Left lung (tissue), 10 donors: ENCODE measurements around the gene RAI14. TPM values are rescaled to one million over a fixed set of nuclear protein-coding genes. Genes with fewer than 3 reads are reported as not detected.

Experiments
- ATAC-seq: fragments of 200-7000 bp; cut with Tn5 transposase; one replicate; pipeline ENCODE4 v1.9.1; 2020; ENCODE audit warnings: moderate library complexity
- DNase-seq, 4 donors: peaks; one replicate each; pipeline ENCODE4 v3.0.0-alpha.2; 2013 to 2020
- H3K27ac ChIP-seq, 2 donors: fragments of 200-600 bp; sonication (generic) in 1 of 2; one replicate each; pipeline versions ENCODE4 v1.5.0 to v1.8.0; 2020 to 2021
- H3K27me3 ChIP-seq, 2 donors: fragments of 200-600 bp; sonication (generic) in 1 of 2; one replicate each; pipeline versions ENCODE4 v1.5.0 to v1.8.0; 2020 to 2021
- H3K36me3 ChIP-seq, 2 donors: fragments of 200-600 bp; sonication (generic) in 1 of 2; one replicate each; pipeline versions ENCODE4 v1.5.0 to v1.8.0; 2020 to 2021
- H3K4me1 ChIP-seq, 2 donors: fragments of 200-600 bp; one replicate each; pipeline ENCODE4 v1.8.0; 2021
- H3K4me3 ChIP-seq, 2 donors: fragments of 200-600 bp; sonication (generic) in 1 of 2; one replicate each; pipeline versions ENCODE4 v1.5.0 to v1.8.0; 2020 to 2021; ENCODE audit warnings: mild to moderate bottlenecking in 1 of 2
- H3K9me3 ChIP-seq, 2 donors: fragments of 200-600 bp; sonication (generic) in 1 of 2; one replicate each; pipeline versions ENCODE4 v1.5.0 to v1.8.0; 2020 to 2021
- intact Hi-C, 2 donors: fragments of 100-400 bp; cut with DNase I; formaldehyde crosslinking; loops; one replicate each; pipeline versions ENCODE4 v1.11.2 to v1.14.2; 2022
- polyA plus RNA-seq, 6 donors: library from polyadenylated mRNA; unstranded; fragments of 120-200 nt; gene quantifications; one replicate each; pipeline ENCODE4 v1.2.1, GENCODE V29; 2013; ENCODE audit not compliant: insufficient read length in 6 of 6
- total RNA-seq, 2 donors: library from RNA; stranded (reverse); fragmentation: NEBNext Ultra II Directional; extraction: Animal tissue kit (Norgen Biotek cat#: 25700); gene quantifications; one replicate each; pipeline ENCODE4 v1.2.1, GENCODE V29; 2021
- TF ChIP-seq, protein P1 (sequence below), 2 donors: fragments of 200-600 bp; sonication (generic) in 1 of 2; IDR thresholded peaks; one replicate each; pipeline versions ENCODE4 v1.5.0 to v1.8.0; 2021; ENCODE audit warnings: antibody characterized with exemption in 2 of 2
- donor health status: DM: no; HTN: yes; CAD: no.
- donor health status: DM: no; HTN: no; CAD: no.

The RAI14 gene
- total and polyA plus RNA-seq, 8 donors: 48.4 to 109 (median 53.8) TPM

DNA sequence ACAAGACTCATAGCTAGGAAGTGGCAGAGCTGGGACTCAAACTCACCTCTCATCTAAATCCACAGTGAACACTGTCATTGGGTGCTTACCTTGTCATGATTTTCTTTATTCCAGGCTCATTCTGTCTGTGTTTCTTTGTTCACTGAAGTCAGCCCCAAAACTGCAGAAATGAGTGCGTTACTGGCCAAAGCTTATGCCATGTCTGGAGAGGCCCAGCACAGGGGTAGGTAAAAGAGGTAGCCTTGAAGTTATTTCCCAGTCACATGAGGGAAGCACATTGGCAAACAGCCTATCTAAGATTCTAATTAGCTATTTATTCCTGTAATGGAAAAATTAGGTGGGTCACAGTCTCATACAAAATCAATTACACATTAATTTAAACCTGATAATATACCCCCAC is 212.7 kb downstream of the RAI14 start:
- Histone ChIP-seq H3K4me1 (no peaks in the 10 kb centered on the region), H3K27ac (no peak overlapping the region), H3K36me3 (no peaks in the 10 kb centered on the region), H3K4me3 (no peak overlapping the region), H3K27me3 (no peaks in the 10 kb centered on the region), H3K9me3 (no peaks in the 10 kb centered on the region)
- intact Hi-C loops: no loop called here
- DNase-seq (no peak), ATAC-seq (no peak)
- TF ChIP-seq, protein P1, sequence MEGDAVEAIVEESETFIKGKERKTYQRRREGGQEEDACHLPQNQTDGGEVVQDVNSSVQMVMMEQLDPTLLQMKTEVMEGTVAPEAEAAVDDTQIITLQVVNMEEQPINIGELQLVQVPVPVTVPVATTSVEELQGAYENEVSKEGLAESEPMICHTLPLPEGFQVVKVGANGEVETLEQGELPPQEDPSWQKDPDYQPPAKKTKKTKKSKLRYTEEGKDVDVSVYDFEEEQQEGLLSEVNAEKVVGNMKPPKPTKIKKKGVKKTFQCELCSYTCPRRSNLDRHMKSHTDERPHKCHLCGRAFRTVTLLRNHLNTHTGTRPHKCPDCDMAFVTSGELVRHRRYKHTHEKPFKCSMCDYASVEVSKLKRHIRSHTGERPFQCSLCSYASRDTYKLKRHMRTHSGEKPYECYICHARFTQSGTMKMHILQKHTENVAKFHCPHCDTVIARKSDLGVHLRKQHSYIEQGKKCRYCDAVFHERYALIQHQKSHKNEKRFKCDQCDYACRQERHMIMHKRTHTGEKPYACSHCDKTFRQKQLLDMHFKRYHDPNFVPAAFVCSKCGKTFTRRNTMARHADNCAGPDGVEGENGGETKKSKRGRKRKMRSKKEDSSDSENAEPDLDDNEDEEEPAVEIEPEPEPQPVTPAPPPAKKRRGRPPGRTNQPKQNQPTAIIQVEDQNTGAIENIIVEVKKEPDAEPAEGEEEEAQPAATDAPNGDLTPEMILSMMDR (IDR thresholded peaks at IDR 0.05): no peak

DNA sequence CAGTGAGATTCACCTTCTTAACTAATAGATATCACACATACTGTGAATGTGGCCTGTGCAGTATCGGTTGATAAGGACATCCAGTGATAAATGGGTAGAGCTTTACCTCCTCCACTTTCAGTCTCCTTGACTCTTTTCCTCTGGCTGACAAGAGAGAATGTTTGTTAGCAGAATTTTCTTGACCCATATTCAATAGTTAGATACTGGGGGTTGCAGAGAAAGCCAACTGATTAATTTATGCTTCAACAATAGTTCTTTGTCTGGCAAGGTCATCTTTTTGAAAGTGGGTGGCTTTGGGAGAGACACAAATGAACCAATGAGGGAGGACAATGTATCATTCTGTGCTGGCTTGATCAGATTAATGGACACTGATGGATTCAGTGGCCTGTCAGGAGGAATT is 213.1 kb downstream of the RAI14 start:
- Histone ChIP-seq H3K9me3 (no peaks in the 10 kb centered on the region), H3K4me3 (no peak overlapping the region), H3K36me3 (no peaks in the 10 kb centered on the region), H3K27ac (no peak overlapping the region), H3K4me1 (no peaks in the 10 kb centered on the region), H3K27me3 (no peaks in the 10 kb centered on the region)
- ATAC-seq: no peak
- intact Hi-C loops: no loop called here
- TF ChIP-seq, protein P1 (IDR thresholded peaks at IDR 0.05): no peak
- no peak for DNase-seq

DNA sequence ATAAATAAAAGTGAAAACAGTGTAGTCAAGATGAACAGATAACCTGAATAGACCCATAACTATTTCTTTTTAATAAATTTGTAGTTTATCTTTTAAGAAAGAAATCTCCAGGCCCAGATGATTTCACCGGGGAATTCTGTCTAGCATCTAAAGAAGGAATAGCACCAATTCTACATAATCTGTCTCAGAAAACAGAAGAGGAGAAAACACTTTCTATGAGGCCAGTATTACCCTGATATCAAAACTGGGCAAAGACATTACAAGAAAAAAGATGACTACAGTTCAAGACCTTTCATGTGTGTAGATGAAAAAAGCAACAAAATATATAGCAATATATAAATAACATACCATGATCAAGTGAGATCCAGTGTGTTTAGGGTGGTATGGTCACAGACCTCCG is 214.3 kb downstream of the RAI14 start:
- no peaks in the 10 kb centered on the region for H3K27me3 ChIP-seq
- H3K4me3 ChIP-seq: no peak overlapping the region
- ATAC-seq (no peak), DNase-seq (no peak)
- TF ChIP-seq, protein P1 (IDR thresholded peaks at IDR 0.05): no peak
- intact Hi-C loops: no loop called here
- H3K9me3 ChIP-seq: no peaks in the 10 kb centered on the region
- no peak overlapping the region for H3K27ac ChIP-seq
- H3K36me3 ChIP-seq: no peaks in the 10 kb centered on the region
- H3K4me1 ChIP-seq: no peaks in the 10 kb centered on the region

DNA sequence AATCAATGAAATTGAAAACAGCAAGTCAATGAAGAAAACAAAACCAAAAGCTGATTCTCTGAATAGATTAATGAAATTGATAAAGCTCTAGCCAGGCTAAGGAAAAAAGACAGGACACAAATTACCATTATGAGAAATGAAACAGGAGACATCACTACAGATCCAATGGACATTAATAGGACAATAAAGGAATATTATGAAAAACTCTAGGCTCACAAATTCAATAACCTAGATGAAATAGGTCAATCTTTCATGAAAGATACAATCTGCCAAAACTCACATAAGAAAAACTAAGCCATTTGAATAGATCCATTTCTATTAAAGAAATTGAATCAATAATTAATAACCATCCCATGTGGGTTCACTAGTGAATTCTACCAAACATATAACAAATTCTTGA is 220.1 kb downstream of the RAI14 start:
- intact Hi-C loops: no loop called here
- no peak for DNase-seq
- TF ChIP-seq, protein P1 (IDR thresholded peaks at IDR 0.05): no peak
- peaks cover 0 to 6% of the 10 kb centered on the region in 2 donors for H3K9me3 ChIP-seq
- no peaks in the 10 kb centered on the region for H3K27me3 ChIP-seq
- H3K36me3 ChIP-seq: no peaks in the 10 kb centered on the region
- H3K4me1 ChIP-seq: no peaks in the 10 kb centered on the region
- no peak overlapping the region for H3K4me3 ChIP-seq
- H3K27ac ChIP-seq: no peak overlapping the region
- no peak for ATAC-seq

DNA sequence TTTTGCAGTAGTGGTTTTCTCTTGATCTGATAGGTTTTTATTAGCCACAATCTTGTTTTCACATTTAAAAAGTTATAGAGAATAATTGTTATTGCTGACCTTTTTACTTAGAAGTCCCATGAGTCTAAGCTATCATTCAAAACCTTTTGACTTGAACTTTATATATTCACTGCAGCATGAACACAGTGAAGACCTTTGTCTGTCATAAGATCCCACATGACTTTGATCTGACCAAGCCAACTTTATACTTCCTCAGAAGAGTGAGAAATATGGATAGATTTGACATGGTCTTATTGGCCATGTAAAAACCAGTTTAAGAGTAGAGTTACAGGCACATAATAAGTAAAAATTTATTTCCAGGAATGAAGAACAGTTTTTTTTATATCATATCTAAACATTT is 225.1 kb downstream of the RAI14 start:
- Histone ChIP-seq H3K27ac (no peak overlapping the region), H3K4me3 (no peak overlapping the region), H3K4me1 (no peaks in the 10 kb centered on the region), H3K36me3 (no peaks in the 10 kb centered on the region), H3K9me3 (peaks cover 0 to 6% of the 10 kb centered on the region in 2 donors), H3K27me3 (no peaks in the 10 kb centered on the region)
- DNase-seq (no peak), ATAC-seq (no peak)
- intact Hi-C loops: no loop called here
- TF ChIP-seq, protein P1 (IDR thresholded peaks at IDR 0.05): no peak

Other genes with a start within 250 kb of the RAI14 start
- under 1 TPM; 0.20 to 0.55 TPM for gene TTC23L, start 182.8 kb downstream of the RAI14 start, total RNA-seq
- 1 to 10 TPM; 2.5 to 4.5 (median 3.3) TPM for gene TTC23L, start 182.8 kb downstream of the RAI14 start, polyA plus RNA-seq